G401 (cell line): ENCODE data around the gene SUMF1. TPM values are rescaled to one million over a fixed set of nuclear protein-coding genes. Genes with fewer than 3 reads are reported as not detected.

Source experiments
- DNase-seq: peaks from one replicate; pipeline ENCODE4 v3.0.0-alpha.2; 2015; ENCODE audit warnings: low spot score
- in situ Hi-C: cut with HindIII; loops from 2 replicates; pipeline ENCODE4 v1.10.0; 2016; ENCODE audit warnings: low sequenced_read_pairs, mixed read lengths
- total RNA-seq: library from RNA; depleted of rRNA; stranded (reverse); fragments of >200 nt; shearing (Covaris generic); gene quantifications from 2 replicates; pipeline ENCODE4 v1.2.3, GENCODE V29; 2014; rRNA removed

The SUMF1 gene
- 30.4 and 31.9 TPM in 2 replicates for total RNA-seq

DNA sequence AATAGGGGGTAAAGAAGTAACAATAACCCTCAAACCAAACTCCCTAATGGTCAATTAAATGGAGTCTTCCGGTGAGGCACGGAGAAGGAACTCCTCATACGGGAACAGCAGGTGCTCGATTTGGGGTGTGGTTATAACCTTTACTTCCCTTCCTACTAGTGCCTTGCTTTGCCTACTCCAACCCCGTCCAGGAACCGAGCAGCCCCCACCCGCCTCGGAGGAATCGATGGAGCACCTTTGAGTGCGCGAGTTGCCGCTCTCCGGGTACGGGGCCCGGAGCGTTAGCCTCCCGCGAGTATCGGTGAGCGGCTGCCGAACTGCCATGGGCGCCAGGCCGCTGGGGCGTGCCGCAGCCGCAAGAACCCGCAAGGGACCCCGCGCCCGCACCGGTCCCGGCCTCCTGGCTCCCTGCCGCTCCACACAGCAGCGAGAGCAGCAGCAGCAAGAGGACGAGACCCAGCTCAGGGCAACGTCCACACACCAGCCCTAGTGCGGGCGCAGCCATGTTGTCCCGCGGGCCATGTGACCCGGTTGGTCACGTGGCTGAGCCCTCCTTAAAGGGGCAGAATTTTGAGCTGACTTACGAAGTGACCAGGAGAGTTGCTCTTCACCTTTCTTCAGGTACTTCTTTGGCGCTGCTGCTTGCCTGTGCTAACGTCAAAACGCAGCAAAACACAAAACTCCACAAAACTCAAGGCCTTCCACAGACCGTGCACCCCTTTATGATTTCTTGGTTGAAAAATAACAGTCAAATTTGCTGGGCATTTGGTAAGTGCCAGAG lies at the start of gene SUMF1:
Gene SUMF1 (minus strand): TSS at position 529 of the 781 bp plus-strand sequence. CDS start 24 bp downstream, at position 505.
- in situ Hi-C loops, result no loop called here
- peak; percentile 90 for DNase-seq

DNA sequence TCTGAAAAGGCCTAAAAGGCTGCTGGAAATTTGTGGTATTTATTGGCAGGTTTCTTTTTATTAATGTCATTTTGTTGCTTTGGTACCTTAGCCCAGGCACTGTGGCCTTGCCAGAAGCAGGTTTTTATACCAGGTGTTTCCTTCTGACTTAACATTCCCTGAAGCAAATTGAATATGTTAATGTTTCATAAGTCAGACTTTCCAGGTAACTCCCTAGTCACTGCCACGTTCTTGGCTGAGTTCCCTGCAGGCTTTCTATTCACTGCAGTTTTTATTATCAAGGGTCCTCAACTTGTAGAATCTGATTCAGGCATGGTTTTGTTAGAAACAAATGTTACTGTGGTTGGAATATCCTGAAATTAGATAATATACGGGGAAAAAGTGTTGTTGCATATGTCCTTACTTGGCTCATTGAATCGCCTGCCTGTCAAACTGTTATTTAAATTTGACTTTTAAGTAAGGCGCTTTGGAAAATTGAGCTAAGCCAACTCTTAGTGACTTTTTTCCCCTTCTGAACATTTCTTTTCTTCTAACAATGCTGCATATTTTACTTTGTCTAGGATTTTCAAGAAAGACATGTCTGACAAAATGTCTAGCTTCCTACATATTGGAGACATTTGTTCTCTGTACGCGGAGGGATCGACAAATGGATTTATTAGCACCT lies 49.0 kb upstream of the SUMF1 start:
- DNase-seq, result no peak
- in situ Hi-C loops, result no loop called here

DNA sequence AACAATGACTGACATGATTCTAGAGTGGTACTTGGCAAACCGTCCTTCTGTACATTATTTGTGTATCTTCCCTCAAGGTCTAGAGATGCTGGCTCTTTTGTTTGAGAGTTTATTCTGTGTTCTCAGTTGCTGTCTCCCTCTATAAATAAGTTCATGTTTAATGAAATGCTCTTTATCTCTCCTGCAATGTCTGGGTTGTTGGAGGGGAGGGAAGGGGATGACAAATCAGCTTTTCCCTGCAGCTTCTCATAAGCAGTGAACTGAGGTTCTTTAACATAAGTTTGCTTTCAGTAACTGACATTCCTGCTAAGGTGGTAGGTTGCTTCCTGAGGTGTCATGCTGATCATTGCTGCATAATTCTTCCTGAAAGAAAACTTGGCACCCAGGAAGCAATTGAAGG lies 47.8 kb upstream of the SUMF1 start:
- DNase-seq, result no peak
- in situ Hi-C loops, result no loop called here

DNA sequence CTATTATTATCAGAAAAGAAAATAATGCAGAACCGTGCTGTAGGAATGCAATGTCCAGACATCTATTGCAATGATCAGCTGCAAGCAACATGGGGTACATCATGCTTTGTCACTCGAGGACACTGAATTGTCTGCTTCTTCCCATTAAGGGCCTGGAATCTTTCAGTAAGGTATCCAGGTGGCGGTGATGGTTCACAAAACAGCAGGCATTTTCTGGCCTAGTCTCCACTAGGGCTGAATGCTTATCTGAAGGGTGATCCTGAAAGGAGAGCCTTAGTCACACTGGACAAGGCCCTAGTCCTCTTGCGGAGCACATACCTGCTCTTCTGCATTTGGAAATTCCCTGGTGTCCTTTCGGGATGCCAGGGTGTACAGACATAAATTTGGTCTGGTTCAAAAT lies 47.3 kb upstream of the SUMF1 start:
- in situ Hi-C loops, result no loop called here

DNA sequence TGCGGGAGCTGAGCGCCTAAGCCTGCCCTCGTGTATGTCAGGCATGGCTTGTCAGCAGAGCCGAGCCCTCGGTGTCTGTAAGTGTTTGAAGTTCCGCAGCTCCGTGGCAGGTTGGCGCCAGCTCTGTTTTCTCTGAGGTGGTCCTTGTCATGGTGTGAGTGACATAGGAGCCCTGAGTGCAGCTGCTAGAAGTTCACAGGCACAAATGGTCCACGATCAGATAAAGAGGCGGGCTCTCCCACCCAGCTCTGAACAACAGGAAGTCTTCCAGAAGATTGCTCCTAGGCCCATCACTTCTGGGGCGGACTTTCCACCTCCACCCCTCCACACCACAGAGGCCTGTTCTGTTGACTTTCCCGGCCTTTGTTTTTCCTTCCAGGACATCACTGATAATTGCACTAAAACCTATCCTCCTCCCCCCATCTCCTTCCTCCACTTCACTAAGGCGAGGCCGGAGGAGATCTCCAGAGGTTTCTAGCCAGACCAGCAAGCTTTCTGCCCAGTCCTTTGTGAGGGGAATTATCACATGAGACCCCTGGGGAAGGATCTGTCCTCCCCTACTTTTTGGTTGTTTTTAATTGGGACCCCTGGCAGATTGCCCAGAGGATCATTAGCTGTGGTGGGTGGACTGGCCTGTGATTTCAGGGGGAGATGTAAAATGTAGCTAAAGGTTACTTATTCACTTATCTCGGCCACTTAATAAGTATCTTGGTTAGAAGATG lies 46.0 kb upstream of the SUMF1 start:
- in situ Hi-C loops, result no loop called here
- no peak for DNase-seq

More for the DNA sequence above, 47.3 kb upstream of the SUMF1 start:
- DNase-seq, result no peak

DNA sequence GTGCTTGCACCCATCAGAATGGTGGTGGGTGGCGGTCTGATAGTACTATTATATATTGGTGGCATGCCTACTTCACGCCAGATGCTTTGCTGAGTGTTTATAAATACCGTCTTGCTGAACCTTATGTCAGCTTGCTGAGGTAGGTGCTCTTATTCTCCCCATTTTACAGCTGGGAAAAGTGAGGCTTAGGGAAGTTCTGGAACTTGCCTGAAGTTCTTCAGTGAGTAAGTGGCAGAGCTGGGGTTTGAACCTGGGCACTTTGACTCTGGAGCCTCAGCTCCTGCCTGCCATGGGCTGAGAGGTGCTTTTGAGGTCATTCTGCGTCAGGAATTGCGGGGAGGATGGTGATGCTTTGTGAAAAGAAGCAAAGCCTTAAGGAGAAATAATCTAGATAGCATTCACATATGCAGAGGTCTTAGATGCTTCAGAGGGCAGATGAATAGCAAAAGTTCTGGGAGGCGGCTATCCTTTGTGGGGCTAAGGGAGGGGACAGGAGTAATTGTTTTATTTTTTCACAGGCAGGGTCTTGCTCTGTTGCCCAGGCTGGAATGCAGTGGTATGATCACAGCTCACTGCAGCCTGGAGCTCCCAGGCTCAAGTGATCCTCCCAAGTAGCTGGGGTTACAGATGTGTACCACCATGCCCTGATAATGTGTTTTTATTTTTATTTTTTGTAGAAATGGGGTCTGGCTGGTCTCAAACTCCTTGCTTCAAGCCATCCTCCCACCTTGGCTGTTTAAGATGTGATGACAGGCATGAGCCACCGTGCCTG lies 44.6 kb upstream of the SUMF1 start:
- in situ Hi-C loops, result no loop called here
- DNase-seq, result no peak

DNA sequence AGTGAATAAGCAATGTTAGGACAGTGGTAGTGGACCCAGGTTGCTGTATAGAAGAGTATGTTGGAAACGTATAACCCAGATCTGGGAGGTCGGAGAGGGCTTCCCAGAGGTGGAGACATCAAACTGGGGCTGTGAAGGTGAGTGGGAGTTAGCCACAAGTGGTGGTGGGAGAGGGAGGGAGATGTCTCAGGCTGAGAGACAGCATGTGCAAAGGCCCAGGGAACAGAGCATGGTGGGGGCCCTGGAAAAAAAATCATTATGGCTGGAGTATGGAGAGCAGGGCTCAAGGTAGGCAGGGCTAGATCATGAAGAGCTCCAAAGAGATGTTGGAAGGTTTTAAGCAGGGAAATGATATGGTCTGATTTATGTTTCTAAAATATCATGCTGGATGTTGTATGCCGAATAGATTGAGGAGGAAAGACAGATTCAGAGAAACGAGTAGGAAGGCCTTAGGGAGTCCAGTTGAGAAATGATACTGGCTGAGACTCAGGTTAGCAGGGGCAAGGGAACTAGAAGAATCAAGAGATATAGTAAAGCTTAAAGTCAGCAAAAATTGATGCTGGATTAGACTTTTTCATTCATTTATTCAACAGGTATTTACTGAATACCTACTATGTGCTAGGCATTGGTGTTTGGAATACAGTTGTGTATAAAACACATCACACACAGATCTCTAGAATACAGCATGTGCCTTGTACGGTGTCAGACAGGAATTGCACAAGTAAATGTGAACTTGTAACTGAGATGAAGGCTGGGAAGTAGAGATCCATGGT lies 43.1 kb upstream of the SUMF1 start:
- DNase-seq, result no peak
- in situ Hi-C loops, result no loop called here

DNA sequence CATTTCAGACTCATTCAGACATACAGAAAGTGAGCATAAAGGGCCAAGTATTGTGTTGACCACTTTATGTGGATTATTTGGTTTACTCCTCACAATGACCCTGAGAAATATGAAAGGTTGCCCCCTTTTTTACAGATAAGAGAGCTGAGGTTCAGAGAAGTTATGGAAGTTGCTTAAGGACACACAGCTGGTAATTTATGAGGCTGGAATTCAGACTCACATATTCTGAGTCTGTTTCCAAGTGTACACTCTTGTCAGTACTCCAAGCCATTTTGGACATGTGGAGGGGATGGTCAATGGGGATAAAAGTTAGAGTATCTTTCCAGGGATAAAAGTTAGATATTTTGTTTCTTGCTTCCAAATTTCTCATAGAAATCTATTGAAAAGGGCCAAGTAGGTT lies 42.0 kb upstream of the SUMF1 start:
- in situ Hi-C loops, result no loop called here
- DNase-seq, result no peak

DNA sequence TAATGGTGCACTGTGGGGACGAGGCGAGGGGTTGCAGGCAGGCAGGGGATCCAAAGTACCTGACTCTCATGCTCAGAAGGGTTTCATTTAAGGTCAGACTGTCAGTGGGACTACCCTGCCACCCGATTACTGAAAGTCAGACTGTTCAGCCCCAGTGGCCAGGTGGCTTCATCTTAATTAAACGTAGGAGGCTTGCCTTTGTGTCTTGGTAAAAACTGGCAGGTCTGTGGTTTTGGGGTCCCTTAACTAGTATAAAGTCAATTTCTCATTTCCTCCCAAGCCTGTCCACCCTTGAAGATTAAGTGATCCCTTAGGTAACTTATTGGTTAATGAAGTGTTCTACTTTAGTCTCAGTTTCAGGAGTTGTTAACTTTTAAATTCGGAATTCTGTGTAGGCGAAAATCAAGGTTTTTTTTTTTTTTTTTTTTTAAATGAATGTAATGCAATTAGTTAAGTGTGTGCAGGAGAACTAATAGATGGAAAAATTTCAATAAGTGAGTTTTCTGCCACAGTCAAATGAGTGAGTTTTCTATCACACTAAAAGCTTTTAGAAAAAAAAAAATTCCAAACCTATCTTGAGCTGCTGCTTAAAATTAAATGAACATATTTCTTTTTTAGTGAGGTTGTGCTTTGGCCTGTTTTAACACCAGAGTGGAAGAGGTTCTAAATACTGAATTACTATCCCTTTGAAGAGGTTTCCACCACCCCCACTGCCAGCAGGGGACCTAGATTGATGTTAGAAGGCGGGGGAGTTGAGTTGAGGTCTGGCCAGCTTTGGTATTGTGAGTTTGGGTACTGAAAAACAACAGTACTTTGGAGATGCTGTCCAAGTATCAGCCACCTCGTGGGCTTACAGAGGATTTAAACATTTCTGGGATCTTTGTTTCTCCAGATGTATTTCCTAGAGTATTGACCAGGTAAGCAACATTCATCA lies 41.2 kb upstream of the SUMF1 start:
- no peak for DNase-seq
- in situ Hi-C loops, result no loop called here

DNA sequence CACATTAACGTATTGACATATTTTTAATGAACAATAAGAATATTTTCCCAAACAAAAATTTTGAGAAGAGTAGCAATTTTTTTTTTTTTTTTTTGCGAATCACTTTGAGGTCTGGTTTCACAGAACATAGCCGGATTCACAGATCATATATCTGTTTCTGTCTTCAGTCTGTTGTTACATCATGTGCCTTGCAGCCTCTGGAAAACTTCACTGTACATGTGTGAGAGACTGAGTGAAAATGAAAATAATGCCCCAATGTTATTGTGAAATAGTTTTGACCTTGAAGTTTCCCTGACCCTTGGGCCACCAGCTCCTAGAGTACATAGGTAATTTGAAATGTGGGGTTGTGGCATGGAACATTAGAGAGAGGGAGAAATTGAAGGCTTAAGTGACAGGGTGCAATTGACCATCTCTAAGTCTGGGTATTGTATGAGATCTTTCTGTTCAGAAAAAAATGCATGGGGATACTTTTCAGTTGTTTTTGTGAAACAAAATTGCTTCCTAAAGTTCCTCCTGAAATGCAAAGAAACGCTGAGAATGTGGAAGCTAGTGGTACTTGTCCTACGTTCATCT lies 40.0 kb upstream of the SUMF1 start:
- in situ Hi-C loops, result no loop called here
- DNase-seq, result no peak

DNA sequence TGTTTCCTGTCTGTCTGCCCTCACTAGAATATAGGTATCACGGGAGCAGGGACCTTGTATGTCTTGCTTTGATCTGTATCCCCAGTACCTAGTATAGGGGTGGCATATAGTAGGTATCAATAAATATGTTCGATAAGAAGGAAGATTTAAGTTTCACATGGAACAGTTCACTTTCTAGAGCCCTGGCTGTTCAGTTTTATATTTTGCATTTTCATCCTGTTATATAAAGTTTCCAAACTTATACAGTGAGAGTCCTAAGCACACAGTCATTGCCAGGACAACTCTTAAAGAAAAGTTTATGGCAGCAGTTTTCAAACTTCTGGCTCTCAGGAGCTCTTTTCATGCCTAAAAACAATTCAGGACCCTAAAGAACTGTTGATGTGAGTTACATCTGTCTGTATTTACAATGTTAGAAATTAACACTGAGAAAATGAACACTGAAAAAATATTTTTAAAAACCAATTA lies 39.5 kb upstream of the SUMF1 start:
- in situ Hi-C loops, result no loop called here
- no peak for DNase-seq

DNA sequence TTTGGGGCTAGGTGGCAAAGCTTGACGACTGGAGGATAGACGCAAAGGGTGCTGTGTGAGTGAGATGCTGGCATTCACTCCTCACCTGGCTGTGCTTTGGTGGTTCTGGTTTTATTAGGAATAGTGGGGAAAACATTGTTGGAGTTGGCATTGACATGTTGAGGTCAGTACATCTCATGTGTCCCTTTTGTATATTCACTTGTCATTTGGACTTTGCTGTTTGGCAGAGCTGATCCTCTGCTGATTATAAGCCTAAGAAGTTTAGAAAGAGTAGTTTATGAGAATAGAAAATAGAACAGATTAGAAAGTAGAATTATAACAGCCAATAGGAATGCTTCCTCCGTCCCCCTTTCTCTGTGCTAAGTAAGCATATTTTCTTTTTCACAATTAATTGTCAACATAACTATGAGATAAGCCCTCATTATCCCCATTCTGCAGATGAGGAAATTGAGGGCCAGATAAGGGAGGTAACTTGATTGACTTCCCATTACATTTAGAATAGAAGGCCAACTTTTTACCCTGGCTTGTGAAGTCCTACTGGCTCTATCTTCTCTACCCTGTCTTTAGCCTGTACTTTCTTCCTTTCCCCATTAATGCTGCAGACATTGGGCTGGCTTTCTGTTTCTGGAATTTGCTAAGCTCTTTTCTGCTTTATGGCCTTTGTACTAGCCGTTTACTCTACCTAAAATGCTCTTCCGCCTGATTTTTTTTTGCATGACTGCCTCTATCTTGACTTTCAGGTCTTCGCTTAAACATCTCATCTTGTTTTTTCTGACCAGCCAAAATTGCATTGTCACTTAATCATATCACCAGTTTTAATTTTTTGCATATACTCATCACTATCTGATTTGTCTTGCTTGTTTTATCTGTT lies 38.9 kb upstream of the SUMF1 start:
- in situ Hi-C loops, result no loop called here
- no peak for DNase-seq

DNA sequence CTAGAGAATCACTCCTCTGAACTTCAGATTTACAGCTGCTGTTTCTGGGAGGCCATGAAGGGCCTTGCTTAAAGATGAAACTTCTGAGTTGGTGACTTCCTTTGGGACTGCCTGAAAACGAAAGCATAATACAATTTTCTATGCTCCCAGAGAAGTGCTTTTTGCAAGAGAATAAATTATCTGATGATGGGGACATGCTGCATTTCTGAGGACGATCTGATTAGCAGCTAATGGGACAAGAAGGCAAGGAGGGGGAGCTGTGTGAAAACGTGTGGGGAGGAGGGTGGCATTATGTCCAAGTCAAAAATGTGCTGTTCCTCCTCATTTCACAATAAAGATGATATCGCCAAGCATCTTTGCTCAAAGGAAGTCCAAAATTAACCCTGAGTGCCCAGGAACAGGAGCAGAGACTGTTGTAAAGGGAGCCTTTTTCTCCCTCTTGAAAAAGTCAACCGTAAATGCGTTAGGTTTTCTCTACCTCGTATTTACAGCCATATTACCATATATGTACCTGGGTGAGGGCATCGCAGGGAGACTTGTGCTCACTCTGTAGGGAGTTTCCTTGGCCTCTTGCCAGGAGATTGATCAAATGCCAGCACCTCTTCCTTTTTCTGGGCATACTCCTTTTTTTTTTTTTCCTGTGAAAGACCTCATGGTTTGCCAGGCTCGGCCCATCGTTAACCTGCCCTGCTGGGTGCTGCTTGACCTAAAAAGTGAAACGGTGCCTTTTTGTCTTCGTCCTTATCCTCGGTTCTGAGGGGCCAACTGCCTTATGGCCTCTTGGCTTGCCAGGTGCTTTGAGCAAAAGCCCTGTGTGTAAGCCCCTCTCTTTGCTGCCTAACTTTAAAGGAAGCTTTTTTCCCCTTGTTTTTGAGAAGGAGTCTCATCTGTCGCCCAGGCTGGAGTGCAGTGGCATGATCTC lies 37.5 kb upstream of the SUMF1 start:
- DNase-seq, result no peak
- in situ Hi-C loops, result no loop called here

DNA sequence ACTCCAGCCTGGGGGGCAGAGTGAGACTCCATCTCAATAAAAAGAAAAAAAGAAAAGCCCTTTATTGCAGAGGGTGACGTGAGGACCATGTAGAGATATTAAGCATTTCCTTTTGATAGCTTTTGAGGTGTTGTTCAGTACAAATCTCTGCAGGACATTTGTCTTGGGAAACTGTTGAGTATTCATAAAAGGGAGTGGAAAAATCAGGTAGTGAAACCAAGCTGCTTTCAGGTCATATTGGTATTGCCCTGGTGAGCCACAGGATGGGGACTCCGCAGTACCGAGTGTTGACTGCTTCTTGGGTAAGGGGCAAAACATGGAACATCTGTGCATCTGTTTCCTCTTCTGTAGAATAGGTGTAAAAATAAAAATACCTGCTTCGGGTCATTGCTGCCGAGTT lies 36.0 kb upstream of the SUMF1 start:
- in situ Hi-C loops, result no loop called here

DNA sequence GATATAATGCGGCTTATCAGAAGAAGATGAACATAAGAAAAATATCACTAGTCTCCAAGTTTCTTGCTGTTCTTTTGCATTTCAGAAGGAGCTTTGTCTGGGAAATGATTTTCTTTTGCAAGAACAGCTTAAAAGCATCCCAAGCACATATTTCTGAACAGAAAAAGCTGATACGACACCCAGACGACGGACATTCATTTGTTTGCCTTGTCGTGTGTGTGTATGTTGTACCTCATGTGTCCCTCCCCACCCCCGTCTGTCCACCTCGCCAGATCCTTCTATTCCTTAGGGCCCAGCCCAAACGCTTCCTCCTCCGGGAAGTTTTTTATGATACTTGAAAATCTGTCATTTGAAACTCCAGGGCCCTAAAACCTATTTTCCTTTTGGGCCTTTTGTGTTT lies 34.9 kb upstream of the SUMF1 start:
- DNase-seq, result no peak
- in situ Hi-C loops, result no loop called here

More for the DNA sequence above, 36.0 kb upstream of the SUMF1 start:
- DNase-seq, result no peak
